ENCODE results near the gene PGC.

The PGC gene

DNA sequence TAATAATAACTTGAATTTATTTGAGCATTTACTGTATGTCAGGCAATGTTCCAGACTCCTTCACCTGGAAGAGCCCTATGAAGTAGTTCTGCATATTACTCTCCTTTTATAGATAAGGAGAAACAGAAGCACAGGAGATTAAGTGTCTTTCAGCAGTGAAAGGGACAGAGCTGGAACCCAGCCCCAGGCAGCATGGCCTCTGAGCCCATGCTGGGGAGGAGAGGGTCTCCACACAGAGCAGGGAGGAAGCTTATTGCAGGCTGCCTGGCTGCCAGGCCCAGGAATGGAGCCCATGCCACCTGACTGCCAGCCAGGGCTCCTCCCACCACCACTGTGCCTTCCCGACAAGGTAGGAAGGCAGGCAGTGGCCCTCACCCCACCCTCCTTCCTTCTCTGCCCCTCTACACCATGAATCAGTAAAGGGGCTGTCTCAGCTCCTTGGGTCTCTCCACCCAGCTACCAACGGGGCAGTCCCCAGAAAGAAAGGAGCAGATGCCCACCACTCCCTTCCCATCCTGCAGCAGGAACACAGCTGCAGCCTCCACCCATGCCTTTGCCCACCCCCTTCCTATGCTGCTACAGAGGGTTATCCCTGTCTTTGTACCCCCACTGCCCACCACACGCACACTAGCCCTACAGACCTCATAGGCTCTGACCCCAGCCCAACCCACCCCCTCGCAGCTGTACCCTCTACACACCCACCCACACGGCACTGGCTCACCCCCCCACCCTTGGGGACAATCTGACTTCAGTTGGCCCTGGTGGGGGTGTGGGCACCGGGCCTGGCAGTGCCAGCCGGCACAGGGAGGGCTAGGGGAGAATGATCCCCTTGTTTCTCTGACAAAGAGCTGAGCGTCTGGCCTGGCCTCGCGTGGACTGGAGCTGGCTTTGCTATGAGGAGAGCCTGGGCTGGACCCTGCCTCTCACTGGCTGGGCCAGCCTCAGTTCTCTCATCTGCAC lies 53.6 kb downstream of the PGC start:
- no peak for DNase-seq

DNA sequence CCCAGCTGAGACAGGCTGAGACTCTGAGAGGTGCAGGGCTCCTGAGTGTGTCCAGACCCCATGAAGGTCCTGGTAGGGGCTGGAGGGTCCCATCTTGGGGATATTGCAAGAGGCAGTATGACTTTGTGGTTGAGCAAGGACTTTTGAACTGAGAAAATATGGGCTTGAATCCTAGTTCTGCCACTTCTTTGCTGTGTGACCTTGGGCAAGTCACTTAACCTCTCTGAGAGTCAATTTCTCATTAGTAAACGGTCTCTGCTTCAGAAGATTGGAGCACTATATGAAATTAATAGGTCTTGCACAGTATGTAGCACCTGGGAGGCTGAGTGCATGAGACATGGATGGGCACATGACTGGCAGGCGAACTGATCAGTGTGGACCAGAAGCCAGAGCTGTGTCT lies 54.5 kb downstream of the PGC start:
- no peak for DNase-seq

DNA sequence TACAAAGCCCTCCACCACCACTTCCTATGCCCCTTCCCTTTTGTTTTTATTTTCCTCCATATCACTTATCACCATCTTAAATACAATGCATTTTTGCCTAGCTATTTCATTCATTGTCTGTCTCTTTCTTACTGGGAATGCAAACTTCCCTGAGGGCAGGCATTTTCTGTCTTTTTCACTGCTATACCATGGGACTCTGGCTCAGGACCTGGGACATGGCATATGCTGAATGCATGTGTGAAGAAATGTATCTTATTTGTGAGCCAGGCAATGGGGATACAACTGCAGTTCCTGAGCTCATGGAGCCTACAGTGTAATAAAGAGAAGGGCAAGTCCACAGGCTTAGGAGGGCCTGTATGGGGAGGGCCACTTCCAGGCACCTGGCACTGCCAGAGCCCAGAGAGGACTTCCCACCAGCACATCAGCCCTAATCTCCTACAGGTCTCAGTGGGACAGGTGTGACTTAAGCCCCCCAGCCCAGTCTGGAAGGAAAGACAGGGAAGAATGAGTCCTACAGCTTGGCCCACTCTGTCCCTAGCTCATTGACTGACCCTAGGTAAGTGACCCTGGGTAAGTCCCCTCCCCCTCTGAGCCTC lies 55.0 kb downstream of the PGC start:
- no peak for DNase-seq

DNA sequence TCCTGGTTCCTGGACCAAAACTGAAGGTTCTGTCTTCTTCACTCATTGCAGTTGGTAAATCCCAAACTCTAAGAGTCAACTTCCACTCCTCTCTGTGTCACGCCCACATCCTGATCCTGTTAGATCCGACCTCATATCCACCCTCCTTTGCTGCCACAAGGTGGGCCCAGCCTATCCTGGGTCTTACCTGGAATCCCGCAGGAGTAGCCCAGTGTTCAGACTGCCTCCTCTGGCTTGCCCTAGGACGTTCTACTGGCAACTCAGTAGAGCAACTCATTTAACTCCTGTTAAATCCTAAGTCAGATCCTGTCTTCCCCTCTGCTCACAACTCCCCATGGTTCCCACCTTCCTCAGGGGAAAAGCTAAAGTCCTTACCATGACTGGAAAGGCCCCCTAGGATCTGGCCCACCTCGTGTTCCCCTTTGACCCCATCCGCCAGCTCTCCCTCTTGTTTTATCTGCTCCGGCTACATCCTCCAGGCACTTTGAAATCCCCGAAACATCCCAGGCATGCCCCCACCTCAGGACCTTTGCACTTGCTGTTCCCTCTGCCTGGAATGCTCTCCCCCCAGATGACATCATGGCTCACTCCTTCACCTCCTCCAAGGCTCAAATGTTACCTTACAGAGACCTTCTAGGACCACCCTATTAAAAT lies 55.6 kb downstream of the PGC start:
- no peak for DNase-seq

DNA sequence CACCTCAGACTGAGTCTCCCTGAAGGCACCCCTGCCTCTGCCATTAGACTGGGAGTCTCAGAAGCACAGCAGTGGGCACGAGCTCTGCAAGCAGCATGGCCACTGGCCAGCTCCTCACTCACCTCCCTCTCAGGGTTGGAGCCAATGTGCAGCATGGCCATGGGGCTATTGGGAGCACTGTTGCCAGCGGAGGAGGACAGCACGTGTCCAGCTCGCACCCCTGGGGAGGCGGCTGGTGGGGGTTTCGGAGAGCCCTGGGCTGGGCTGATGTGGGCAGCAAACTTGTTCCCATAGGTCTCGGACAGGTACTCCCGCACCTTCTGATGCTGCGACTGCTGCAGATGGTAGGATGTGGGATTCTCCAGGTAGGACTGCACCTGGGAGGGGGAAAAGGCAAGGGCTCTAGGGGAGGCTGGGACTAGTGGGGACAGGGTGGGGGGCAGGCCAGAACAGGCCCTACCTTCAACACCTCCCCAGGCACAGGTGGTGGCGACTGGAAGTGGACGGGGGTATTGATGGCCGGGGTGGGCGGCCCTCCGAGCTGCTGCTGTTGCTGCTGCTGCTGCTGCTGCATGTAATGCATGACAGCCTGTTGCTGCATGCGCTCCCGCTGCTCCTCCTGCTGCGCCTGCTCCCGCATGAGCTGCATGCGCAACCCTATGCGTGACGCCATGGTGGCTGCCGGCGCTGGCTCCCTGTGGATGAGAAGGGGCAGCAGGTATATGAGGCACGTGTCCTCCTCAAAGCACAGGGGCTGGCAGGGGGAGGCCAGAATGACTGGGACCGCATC lies 56.5 kb downstream of the PGC start:
- DNase-seq = no peak

DNA sequence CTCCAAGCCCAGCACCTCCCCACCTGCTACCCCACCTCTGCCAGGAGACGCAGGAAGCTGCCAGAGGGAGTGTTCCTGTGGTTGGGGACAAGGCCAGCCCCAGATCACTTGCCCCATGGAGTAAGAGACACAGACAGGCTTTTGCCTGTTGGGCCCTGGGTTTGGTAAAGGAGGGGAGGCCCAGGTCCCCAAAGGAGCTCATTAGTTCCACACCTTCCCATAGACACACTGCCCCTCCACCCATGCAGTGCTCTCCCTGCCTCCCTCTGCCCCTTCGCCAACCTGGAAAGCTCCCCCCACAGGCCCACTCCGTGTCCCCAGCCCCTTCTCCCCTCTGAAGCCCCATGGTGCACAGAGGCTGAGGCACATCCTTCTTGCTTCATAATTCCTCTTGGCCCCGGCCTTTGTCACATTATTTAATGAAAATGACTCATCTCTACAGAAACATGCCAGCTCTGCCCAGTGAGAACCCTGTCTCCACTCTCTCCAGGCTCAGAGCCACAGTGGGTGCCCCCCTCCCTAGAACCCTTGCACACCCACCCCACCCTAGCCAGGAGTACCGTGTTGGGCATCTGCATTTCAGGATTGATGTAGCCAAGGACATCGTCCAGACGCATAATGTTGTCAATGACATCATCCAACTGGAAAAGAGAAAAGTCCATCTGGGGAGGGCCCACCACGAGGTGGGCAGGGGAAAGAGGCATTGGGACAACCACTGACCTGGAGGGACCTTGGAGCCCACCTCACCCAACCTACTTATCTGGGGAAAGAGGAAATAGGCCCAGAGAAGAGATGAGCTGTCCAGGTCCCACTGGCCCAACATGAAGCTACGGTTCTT lies 57.8 kb downstream of the PGC start:
- no peak for DNase-seq

DNA sequence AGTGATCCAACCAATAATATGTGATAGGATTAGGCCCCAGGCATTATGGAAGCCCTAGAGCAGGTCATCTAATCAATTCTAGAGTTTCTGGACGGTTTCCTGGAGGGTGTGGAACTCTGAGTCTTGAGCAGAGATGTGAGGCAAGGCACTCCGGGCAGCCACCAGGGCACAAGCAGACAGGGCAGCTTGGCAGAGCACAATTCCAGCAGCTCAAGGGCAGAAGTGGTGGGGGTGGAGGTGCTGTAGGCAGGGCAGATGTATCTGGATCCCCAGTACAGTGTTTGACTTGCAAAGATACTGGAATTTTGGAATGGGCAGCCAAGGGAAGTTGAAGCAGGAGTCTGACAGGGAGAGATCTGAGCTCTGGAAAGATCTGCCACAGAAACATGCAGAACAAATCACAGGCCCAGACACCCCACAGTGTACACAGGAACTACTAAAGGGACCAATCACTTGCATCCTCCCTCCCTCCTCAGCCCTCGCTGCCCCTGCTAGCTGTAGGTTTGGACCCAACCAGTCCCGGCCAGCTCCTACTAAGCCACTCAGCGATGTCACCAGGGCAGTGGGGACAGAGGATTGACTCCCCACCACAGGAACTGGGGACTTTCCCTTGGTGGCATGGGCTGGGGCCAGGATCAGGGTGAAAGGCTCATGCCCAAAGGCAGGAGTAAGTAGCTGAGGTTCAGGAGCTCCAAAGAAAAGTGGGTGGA lies 58.8 kb downstream of the PGC start:
- DNase-seq = no peak

DNA sequence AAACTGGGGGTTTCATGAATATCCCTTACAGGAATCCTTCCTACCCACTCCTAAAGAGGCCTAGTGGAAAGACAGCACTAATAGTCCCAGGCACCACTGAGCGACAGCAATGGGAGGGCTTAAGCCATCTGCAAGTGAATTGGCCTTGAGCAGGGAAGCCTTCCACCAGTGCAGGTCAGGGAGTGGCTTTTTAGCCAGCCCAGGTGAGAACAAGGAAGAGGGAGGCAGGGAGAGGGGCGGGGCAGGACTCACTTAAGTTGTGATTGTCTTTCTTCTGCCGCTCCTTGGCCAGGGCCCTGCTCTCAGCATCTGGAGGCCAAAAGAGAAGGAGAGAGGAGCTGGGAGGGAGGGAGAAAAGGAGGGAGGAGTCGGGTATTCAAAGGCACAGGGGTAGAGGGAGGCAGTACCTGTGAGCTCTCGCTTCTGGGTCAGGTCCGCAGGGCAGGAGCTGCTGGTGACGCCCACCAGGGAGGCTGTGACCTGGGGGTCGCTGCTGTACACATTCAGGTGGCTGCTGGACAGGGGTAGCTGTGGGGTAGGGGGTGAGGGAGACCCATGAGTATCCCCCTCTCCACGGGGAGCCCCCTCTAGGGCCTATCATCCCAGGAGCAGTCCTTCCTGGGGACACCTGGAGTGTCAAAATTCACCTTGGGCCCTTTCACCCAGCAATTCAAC lies 59.6 kb downstream of the PGC start:
- DNase-seq = no peak
